ENCODE results near the gene CPT1C.

Gene CPT1C

DNA sequence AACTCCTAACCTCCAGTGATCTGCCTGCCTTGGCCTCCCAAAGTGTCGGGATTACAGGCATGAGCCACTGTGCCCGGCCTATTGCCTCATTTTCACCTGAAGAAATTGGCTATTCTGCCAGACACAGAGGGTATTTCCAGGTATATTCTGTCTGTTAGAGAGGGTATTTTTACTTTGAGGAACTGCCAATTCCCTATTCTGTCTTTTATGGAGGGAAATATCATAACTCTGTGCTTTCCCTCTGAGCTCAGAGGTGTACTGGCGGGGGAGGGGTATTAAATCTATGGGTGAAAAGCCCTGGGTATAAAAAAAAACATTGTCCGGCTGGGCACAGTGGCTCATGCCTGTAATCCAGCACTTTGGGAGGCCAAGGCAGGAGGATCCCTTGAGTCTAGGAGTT is 47.4 kb downstream of the CPT1C start:
- TF ChIP-seq, protein P1, sequence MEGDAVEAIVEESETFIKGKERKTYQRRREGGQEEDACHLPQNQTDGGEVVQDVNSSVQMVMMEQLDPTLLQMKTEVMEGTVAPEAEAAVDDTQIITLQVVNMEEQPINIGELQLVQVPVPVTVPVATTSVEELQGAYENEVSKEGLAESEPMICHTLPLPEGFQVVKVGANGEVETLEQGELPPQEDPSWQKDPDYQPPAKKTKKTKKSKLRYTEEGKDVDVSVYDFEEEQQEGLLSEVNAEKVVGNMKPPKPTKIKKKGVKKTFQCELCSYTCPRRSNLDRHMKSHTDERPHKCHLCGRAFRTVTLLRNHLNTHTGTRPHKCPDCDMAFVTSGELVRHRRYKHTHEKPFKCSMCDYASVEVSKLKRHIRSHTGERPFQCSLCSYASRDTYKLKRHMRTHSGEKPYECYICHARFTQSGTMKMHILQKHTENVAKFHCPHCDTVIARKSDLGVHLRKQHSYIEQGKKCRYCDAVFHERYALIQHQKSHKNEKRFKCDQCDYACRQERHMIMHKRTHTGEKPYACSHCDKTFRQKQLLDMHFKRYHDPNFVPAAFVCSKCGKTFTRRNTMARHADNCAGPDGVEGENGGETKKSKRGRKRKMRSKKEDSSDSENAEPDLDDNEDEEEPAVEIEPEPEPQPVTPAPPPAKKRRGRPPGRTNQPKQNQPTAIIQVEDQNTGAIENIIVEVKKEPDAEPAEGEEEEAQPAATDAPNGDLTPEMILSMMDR (IDR thresholded peaks at IDR 0.05), result no peak
- TF ChIP-seq ZFX (IDR thresholded peaks at IDR 0.05; ENCODE audit: borderline replicate concordance), result no peak

DNA sequence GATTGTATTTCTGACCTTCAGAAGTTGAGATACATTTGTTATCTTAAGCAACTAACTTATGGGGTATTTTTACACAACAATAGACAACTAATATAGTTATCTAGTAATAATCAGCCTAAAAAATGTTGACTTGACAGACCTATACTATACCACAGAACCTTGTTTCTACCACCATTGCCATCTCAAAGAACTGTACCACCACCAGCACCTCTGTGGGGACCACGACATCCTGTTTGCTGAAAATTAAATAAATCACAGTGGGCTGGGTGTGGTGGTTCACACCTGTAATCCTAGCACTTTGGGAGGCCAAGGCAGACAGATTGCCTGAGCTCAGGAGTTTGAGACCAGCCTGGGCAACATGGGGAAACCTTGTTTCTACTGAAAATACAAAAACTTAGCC is 48.2 kb downstream of the CPT1C start:
- no peak overlapping the region for H3K27ac ChIP-seq
- no peak for TF ChIP-seq ZFX (IDR thresholded peaks at IDR 0.05; ENCODE audit: borderline replicate concordance)
- TF ChIP-seq, protein P1 (IDR thresholded peaks at IDR 0.05), result no peak

More for the DNA sequence above, 47.4 kb downstream of the CPT1C start:
- H3K27ac ChIP-seq, result no peak overlapping the region

DNA sequence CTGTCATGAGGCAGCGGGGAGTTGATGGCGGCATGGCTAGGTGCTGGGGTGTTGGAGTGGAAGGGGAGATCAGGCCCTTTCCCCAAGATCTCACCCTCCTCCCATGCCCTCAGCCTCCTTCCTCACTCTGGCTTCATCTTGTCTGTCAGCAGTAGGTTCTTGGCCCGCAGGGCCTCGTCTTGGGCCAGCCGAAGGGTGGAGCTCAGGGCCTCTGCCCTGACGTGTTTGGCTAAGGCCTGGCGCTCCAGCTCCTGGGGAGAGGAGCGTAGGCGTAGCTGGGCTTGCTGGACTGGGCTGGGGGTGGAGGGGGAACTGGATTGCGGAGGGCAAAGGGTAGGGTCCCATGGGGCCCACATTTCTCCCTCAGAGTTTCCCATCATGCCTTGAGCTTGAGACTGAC is 49.0 kb downstream of the CPT1C start:
- no peak overlapping the region for H3K27ac ChIP-seq
- TF ChIP-seq ZFX (IDR thresholded peaks at IDR 0.05; ENCODE audit: borderline replicate concordance), result no peak
- TF ChIP-seq, protein P1 (IDR thresholded peaks at IDR 0.05), result no peak

DNA sequence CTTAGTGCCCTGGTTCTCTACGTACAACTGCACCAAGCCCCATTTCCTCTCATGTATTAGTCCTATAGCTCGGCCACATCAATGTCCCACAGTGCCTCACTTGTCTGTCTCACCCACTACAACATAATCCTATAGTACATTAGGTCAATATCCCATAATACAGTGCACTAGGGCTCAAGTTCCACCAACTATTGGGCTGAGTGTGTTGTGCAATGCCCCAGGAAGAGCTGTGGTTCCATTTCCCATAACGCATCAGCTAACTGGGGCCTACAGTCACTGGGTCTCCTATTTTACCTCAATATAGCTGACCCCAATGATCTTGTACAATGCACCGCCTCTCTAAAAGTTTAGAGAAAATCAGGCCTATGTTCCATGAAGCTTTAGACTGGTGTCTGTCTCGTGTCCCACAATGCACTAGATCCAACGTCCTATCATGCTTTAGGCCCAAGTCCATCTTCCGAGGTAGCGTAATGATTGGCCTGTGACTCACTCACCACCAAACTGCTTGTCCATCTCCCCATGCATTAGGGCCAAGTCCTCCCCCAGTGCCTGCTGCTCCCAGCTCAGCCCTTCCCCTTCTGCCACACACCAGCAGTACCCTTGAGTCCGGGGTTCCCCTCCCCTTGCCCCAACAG is 50.4 kb downstream of the CPT1C start:
- no peak for TF ChIP-seq ZFX (IDR thresholded peaks at IDR 0.05; ENCODE audit: borderline replicate concordance)
- TF ChIP-seq, protein P1 (IDR thresholded peaks at IDR 0.05), result no peak
- no peak overlapping the region for H3K27ac ChIP-seq

DNA sequence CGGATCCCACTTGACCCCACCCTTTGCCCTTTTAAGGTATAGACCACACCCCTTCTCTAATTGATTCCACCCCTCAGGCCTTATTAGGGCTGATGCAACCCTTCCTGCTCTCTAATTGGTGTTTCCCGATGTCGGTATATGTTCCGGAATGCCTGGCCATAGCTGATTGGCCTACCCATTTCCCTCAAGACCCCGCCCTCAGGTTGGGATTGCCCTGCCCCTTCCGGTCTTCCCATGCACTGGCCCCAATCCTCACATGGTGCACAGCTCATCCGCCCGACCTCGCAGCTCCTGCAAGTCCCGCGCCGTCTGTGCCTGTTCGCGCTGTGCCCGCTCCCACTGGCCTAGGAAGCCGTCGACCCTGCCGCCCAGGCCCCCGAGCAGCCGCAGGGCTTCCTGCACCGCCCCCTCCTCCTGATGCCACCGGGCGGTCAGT is 54.0 kb downstream of the CPT1C start:
- no peak overlapping the region for H3K27ac ChIP-seq
- TF ChIP-seq ZFX (IDR thresholded peaks at IDR 0.05; ENCODE audit: borderline replicate concordance), result no peak
- TF ChIP-seq, protein P1 (IDR thresholded peaks at IDR 0.05), result no peak

DNA sequence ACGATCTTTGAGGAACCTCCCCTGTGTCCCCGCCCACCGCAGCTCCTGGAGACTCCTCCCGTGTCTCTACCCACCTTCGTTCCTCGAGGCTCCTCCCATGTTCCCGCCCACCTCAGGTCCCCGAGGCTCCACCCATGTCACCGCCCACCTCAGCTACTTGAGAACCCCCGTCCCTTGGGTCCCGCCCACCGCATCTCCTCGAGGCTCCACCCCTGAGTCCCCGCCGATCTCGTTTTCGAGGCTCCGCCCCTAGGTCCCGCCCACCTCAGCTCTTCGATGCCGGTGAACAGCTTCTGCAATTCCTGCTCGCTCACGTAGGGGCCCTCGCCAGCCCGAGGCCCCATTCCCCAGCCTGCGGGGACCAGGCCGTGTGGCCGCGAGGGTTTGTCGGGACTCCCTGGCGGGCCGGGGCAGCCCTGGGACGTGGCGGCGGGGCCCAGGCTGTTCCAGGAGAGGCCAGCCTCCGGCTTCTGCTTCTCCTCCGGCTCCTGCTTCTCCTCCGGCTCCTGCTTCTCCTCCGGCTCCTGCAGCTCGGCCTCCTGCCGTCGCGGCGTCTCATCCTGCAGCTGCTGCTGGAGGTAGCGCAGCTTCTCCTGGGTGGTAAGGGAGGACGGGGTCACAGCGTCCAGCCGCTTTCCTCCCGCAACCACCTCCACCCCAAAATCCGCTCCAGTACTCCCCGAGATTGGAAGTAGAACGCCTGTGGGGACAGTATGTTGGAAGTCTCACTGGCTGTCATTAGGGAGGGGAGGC is 55.5 kb downstream of the CPT1C start:
- H3K27ac ChIP-seq, result peak overlapping the region; percentile 74
- TF ChIP-seq ZFX (IDR thresholded peaks at IDR 0.05; ENCODE audit: borderline replicate concordance), result no peak
- TF ChIP-seq, protein P1 (IDR thresholded peaks at IDR 0.05), result peak; percentile 37
